Osteocyte (in vitro differentiated cells): ENCODE results near the gene CENPC. TPM values are rescaled to one million over a fixed set of nuclear protein-coding genes. Genes with fewer than 3 reads are reported as not detected.

Source experiments
- DNase-seq: peaks from one replicate; pipeline ENCODE4 v3.0.0; 2021; ENCODE audit warnings: mixed read lengths; ENCODE audit not compliant: unreplicated experiment; ENCODE audit errors: extremely low spot score
- H3K27ac Mint-ChIP-seq: one replicate; pipeline ENCODE4 v1.8.0; 2021; ENCODE audit warnings: mild to moderate bottlenecking, mixed read lengths; ENCODE audit not compliant: unreplicated experiment
- H3K27me3 Mint-ChIP-seq: one replicate; pipeline ENCODE4 v1.8.0; 2021; ENCODE audit warnings: mixed read lengths; ENCODE audit not compliant: unreplicated experiment
- H3K36me3 Mint-ChIP-seq: one replicate; pipeline ENCODE4 v1.8.0; 2021; ENCODE audit warnings: mixed read lengths; ENCODE audit not compliant: unreplicated experiment
- H3K4me1 Mint-ChIP-seq: one replicate; pipeline ENCODE4 v1.8.0; 2021; ENCODE audit warnings: mixed read lengths; ENCODE audit not compliant: unreplicated experiment
- H3K4me3 Mint-ChIP-seq: one replicate; pipeline ENCODE4 v1.8.0; 2021; ENCODE audit warnings: mild to moderate bottlenecking, moderate library complexity, mixed read lengths; ENCODE audit not compliant: unreplicated experiment
- H3K9me3 Mint-ChIP-seq: one replicate; pipeline ENCODE4 v1.8.0; 2021; ENCODE audit warnings: mixed read lengths; ENCODE audit not compliant: unreplicated experiment
- CTCF ChIP-seq: fragments of 200-600 bp; sonication (generic); IDR thresholded peaks from 2 replicates; pipeline ENCODE4 v1.5.0; 2021; ENCODE audit warnings: antibody characterized with exemption, mild to moderate bottlenecking, moderate library complexity
- total RNA-seq: library from RNA; stranded (reverse); gene quantifications from 2 replicates; pipeline ENCODE4 v1.2.1, GENCODE V29; 2021

Gene CENPC
- total RNA-seq, 1 donor from 2014 or later = 15.8 TPM

- H3K4me1 Mint-ChIP-seq = peaks cover 2% of the 10 kb centered on the region
- peaks cover 25% of the 10 kb centered on the region for H3K36me3 Mint-ChIP-seq
- TF ChIP-seq CTCF = no peak
- DNase-seq = no peak
- H3K27ac Mint-ChIP-seq = no peak overlapping the region
- H3K4me3 Mint-ChIP-seq = no peak overlapping the region
- no peaks in the 10 kb centered on the region for H3K27me3 Mint-ChIP-seq
- no peaks in the 10 kb centered on the region for H3K9me3 Mint-ChIP-seq
Observed at GRCh38 chr4:67520141-67520540, 25.2 kb downstream of the CENPC start.

- Mint-ChIP-seq H3K36me3 (peaks cover 41% of the 10 kb centered on the region), H3K27me3 (no peaks in the 10 kb centered on the region), H3K4me1 (no peaks in the 10 kb centered on the region), H3K9me3 (no peaks in the 10 kb centered on the region), H3K4me3 (no peak overlapping the region), H3K27ac (no peak overlapping the region)
- DNase-seq = no peak
- no peak for TF ChIP-seq CTCF
Observed at GRCh38 chr4:67512501-67512900, 32.8 kb downstream of the CENPC start.

- Mint-ChIP-seq H3K36me3 (peaks cover 32% of the 10 kb centered on the region), H3K4me3 (no peak overlapping the region), H3K27me3 (no peaks in the 10 kb centered on the region), H3K27ac (no peak overlapping the region), H3K4me1 (no peaks in the 10 kb centered on the region), H3K9me3 (no peaks in the 10 kb centered on the region)
- no peak for DNase-seq
- TF ChIP-seq CTCF = no peak
Observed at GRCh38 chr4:67500373-67500772, 44.9 kb downstream of the CENPC start.

- Mint-ChIP-seq H3K27me3 (no peaks in the 10 kb centered on the region), H3K36me3 (peaks cover 32% of the 10 kb centered on the region), H3K27ac (no peak overlapping the region)
Observed at GRCh38 chr4:67499799-67500198, 45.5 kb downstream of the CENPC start.

More at GRCh38 chr4:67499799-67500198, 45.5 kb downstream of the CENPC start:
- no peak overlapping the region for H3K4me3 Mint-ChIP-seq
- DNase-seq = no peak
- TF ChIP-seq CTCF = no peak
- no peaks in the 10 kb centered on the region for H3K4me1 Mint-ChIP-seq
- H3K9me3 Mint-ChIP-seq = no peaks in the 10 kb centered on the region
